Testis (tissue), 3 donors: ENCODE measurements around the gene METAP1D. TPM values are rescaled to one million over a fixed set of nuclear protein-coding genes. Genes with fewer than 3 reads are reported as not detected.

Experiments
- DNase-seq: peaks from one replicate; pipeline ENCODE4 v3.0.0-alpha.2; 2019
- H3K27ac ChIP-seq, 2 donors: fragments of 200-600 bp; sonication (generic); one replicate each; pipeline ENCODE4 v1.5.1; 2019
- H3K27me3 ChIP-seq: fragments of 200-600 bp; sonication (generic); one replicate; pipeline ENCODE4 v1.5.1; 2019
- H3K36me3 ChIP-seq: fragments of 200-600 bp; sonication (generic); one replicate; pipeline ENCODE4 v1.5.1; 2017; ENCODE audit warnings: low read depth; ENCODE audit errors: missing control alignments
- H3K4me1 ChIP-seq: fragments of 200-600 bp; sonication (generic); one replicate; pipeline ENCODE4 v1.5.1; 2019
- H3K4me3 ChIP-seq, 2 donors: fragments of 200-600 bp; sonication (generic); one replicate each; pipeline ENCODE4 v1.5.1; 2017 to 2019
- H3K9me3 ChIP-seq: fragments of 200-600 bp; sonication (generic); one replicate; pipeline ENCODE4 v1.5.1; 2017
- POLR2A ChIP-seq: fragments of 450-650 bp; IDR thresholded peaks from one replicate; pipeline ENCODE4 v1.6.1; 2017; ENCODE audit warnings: antibody characterized with exemption, mild to moderate bottlenecking, moderate library complexity
- WGBS, 2 donors: methylation state at CpG; one replicate each; pipeline ENCODE4 v1.1.5; 2018; 5-methylcytosine and 5-hydroxymethylcytosine counted together
- intact Hi-C: fragments of 100-400 bp; cut with DNase I; formaldehyde crosslinking; loops from one replicate; pipeline ENCODE4 v1.15.1; 2023; ENCODE audit warnings: low total_unique reads
- polyA plus RNA-seq: library from polyadenylated mRNA; stranded (reverse); fragments of 350-450 nt; fragmentation: Illumina TruSeq; extraction: RNeasy Lipid Tissue Mini Kit (QIAGEN cat#74804); gene quantifications from one replicate; pipeline ENCODE4 v1.2.3, GENCODE V29; 2014; ENCODE audit warnings: low read depth, low replicate concordance; ENCODE audit not compliant: insufficient read depth
- total RNA-seq, 2 donors: library from RNA; depleted of rRNA; stranded (reverse); fragments of >200 nt; gene quantifications; one replicate each; pipeline ENCODE4 v1.2.3, GENCODE V29; 2016
- TF ChIP-seq, protein P1 (sequence below), 3 experiments: fragments of 450-650 bp in 2 of 3; fragments of 200-600 bp in 1 of 3; sonication (generic) in 1 of 3; IDR thresholded peaks; one replicate each; pipeline ENCODE4 v1.5.1; 2016 to 2019; ENCODE audit warnings: antibody characterized with exemption in 3 of 3, mild to moderate bottlenecking in 2 of 3, moderate library complexity in 1 of 3

METAP1D gene
- total and polyA plus RNA-seq, 3 donors from 2014 or later: 4.5 to 15.3 (median 13.6) TPM

DNA sequence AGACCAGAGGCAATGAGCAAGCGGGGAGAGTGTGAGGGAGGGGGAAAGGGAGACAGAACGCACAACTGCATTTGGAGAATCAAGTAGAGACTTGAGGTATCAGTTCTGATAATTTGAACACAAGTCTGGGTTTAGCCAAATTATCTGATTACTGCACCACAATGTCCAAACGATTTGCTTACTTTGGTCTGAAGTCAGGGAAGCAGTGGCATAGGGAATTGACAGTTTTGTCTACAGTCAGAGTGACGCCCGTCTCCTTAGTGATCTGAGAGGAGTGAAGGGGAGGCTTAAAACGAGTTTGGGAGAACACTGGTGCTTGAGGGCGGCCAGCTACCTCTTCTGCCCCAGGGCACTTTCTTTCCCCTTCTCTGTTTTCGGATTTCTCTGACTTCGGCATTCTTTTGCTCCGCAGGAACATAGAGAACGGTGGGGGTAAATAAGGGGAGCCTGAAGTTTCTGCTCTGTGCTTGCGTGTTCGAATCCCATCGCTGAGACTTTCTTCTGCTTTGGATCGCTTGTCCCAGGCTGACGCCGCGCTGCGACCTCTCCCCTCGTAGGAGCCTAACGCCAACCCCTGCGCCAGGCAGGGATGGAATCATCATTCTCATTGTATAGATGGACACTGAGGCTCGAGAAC lies 105.8 kb downstream of the METAP1D start:
- H3K4me3 ChIP-seq: peak overlapping the region in 1 of 2 donors; percentile 1
- intact Hi-C loops: loop anchor here (10.0 kb wide), 2 partner anchors 291 to 421 kb away; partner anchors contain the start of gene DYNC1I2
- no peaks in the 10 kb centered on the region for H3K36me3 ChIP-seq
- no peak for DNase-seq
- 11 to 13% methylated on average over 22 to 23 of the region's 23 CpGs for WGBS, 2 donors
- H3K27me3 ChIP-seq: peaks cover 7% of the 10 kb centered on the region
- no peak overlapping the region for H3K27ac ChIP-seq
- TF ChIP-seq, protein P1, sequence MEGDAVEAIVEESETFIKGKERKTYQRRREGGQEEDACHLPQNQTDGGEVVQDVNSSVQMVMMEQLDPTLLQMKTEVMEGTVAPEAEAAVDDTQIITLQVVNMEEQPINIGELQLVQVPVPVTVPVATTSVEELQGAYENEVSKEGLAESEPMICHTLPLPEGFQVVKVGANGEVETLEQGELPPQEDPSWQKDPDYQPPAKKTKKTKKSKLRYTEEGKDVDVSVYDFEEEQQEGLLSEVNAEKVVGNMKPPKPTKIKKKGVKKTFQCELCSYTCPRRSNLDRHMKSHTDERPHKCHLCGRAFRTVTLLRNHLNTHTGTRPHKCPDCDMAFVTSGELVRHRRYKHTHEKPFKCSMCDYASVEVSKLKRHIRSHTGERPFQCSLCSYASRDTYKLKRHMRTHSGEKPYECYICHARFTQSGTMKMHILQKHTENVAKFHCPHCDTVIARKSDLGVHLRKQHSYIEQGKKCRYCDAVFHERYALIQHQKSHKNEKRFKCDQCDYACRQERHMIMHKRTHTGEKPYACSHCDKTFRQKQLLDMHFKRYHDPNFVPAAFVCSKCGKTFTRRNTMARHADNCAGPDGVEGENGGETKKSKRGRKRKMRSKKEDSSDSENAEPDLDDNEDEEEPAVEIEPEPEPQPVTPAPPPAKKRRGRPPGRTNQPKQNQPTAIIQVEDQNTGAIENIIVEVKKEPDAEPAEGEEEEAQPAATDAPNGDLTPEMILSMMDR (IDR thresholded peaks at IDR 0.05): no peak
- no peak for TF ChIP-seq POLR2A
- H3K4me1 ChIP-seq: peaks cover 28% of the 10 kb centered on the region
- no peaks in the 10 kb centered on the region for H3K9me3 ChIP-seq

DNA sequence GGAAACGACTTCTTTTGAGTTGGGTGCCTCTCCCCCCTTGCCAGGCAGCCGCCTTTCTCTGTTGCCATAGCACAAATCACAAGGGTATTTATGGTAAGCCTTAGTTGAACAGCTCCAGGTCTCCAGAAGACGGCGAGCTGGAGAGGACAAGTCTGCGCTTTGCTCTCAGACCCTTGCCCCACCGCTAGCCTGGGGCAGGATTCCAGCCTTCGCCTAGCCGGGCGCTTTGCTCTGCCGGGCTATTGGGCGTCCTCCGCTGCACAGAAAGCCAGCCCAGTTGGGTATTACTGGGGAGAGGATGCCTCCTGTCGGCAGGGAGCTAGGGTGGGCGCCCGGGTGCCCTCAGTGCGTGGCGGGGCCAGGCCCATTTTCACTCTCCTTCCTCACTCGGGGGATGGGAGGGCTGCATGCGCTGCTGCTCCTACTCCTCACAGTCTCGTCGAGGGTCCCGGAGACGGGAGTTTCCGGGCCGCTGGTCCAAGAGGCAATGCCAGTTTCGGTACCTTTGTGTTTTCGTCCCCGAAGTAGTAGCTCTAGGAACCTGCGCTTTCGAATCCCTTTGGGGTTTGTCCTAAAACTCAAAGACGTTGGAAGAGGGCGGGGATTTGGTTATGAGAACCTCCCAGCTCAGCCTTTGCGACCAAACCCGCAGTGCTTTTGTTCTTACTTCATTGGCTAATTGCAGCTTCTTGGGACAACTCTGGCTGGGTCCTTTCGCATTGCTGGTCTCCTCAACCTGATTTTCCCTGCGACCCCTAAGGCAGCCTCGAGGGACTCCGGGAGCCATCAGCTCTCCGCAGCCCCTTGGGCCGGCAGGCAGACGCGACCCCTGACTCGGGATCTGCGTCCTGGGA lies 106.6 kb downstream of the METAP1D start:
- TF ChIP-seq POLR2A: no peak
- TF ChIP-seq, protein P1 (IDR thresholded peaks at IDR 0.05): no peak
- Histone ChIP-seq H3K4me1 (peaks cover 26% of the 10 kb centered on the region), H3K9me3 (no peaks in the 10 kb centered on the region), H3K4me3 (peak overlapping the region in 1 of 2 donors; percentile 1), H3K27ac (no peak overlapping the region), H3K36me3 (no peaks in the 10 kb centered on the region), H3K27me3 (peaks cover 7% of the 10 kb centered on the region)
- WGBS, 2 donors: 6 to 8% methylated on average over 23 to 44 of the region's 44 CpGs
- intact Hi-C loops: loop anchor here (10.0 kb wide), 2 partner anchors 292 to 422 kb away; partner anchors contain the start of gene DYNC1I2
- DNase-seq: no peak

DNA sequence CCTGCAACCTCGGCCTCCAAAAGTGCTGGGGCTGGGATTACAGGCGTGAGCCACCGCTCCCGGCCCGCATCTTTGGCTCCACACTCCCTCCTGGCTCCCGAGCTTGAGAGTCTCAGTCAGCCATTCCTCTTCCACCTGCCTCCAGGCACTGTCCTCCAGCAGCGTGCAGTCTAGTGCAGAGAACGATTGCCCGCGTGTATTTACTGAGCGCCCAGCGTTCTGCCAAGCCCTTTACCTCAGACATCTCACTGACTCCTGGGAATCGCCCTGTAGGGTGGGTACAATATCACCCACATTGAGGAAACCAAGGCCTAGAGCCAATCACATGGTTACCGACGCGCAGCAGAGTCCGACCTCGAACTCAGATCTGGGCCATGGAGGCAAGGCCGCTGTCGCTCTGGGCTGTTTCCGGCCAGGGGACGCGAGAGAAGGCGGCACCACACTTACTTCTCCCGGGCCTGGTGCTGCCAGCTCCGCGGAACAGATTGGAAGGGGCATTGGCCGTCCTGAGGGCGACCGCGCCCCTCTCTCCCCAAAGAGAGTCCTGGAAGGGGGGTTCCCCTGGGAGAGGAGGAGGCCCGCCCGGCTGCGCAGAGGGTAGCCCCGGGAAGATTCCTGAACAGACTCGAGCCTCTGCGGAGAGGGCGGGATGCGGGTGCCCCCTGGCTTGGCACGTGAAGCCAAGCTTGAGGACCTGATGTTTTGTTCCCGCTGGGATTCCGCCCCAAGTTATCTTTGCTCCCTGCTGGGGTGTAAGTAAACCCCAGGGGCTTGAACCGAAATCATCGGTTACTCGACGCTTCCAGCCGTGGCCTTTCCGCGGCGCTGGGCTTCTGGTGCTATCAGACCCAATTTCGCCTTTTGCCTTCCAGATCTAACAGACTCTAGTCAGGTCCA lies 108.2 kb downstream of the METAP1D start:
- 16 to 24% methylated on average over 25 to 51 of the region's 51 CpGs for WGBS, 2 donors
- H3K9me3 ChIP-seq: no peaks in the 10 kb centered on the region
- DNase-seq: no peak
- TF ChIP-seq, protein P1 (IDR thresholded peaks at IDR 0.05): no peak
- TF ChIP-seq POLR2A: no peak
- H3K4me1 ChIP-seq: peaks cover 11% of the 10 kb centered on the region
- H3K36me3 ChIP-seq: no peaks in the 10 kb centered on the region
- H3K27ac ChIP-seq: no peak overlapping the region
- H3K4me3 ChIP-seq: no peak overlapping the region
- H3K27me3 ChIP-seq: no peaks in the 10 kb centered on the region
- intact Hi-C loops: loop anchor here (10.0 kb wide), 2 partner anchors 293 to 423 kb away; partner anchors contain the start of gene DYNC1I2

DNA sequence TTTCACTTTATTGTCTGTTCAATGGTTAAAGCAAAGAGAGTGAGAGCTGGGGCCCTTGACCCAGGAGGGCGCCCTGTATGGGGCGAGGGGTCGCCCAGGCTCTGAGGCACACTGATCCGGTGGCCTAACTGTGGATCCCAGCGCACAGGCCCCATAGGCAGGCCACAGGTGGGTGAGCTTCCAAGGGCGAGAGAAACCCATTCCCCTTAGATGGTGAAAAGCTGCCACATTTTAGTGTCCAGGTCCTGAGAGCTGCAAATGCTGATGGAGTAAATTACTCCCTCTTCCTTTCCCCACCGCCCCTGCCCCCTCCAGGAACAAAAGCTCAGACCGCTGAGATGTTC lies 108.8 kb downstream of the METAP1D start:
- WGBS, 2 donors: 19 to 24% methylated on average over 7 to 8 of the region's 8 CpGs
- intact Hi-C loops: loop anchor here (10.0 kb wide), 2 partner anchors 294 to 424 kb away; partner anchors contain the start of gene DYNC1I2

More for the DNA sequence above, 108.8 kb downstream of the METAP1D start:
- peaks cover 5% of the 10 kb centered on the region for H3K4me1 ChIP-seq
- no peaks in the 10 kb centered on the region for H3K9me3 ChIP-seq
- no peak overlapping the region for H3K4me3 ChIP-seq
- no peaks in the 10 kb centered on the region for H3K27me3 ChIP-seq
- no peak for DNase-seq
- no peaks in the 10 kb centered on the region for H3K36me3 ChIP-seq
- no peak overlapping the region for H3K27ac ChIP-seq
- TF ChIP-seq, protein P1 (IDR thresholded peaks at IDR 0.05): no peak
- TF ChIP-seq POLR2A: no peak
